T-cell (primary cell): Measurements from ENCODE around the gene UROC1. TPM values are rescaled to one million over a fixed set of nuclear protein-coding genes. Genes with fewer than 3 reads are reported as not detected.

Experiments
- ATAC-seq, 4 experiments: fragments of 200-7000 bp in 3 of 4; fragments of 150-1000 bp in 1 of 4; cut with Tn5 transposase; replicated peaks in 1 of 4; 1 replicate in 3 of 4; 2 replicates in 1 of 4; pipeline ENCODE4 v1.10.0; 2021; ENCODE audit warnings: moderate library complexity in 3 of 4, mild to moderate bottlenecking in 2 of 4, moderate number of reproducible peaks in 1 of 4
- CTCF ChIA-PET, 2 donors: fragments of 300-600 bp; sonication (Branson Sonifier 250); formaldehyde crosslinking; loops; one replicate each; lab custom pipeline; 2022; ENCODE audit warnings: antibody characterized with exemption in 2 of 2; lab: Charles Lee
- POLR2A ChIA-PET, 2 donors: fragments of 300-600 bp; sonication (Branson Sonifier 250); formaldehyde crosslinking; loops; one replicate each; lab custom pipeline; 2022; ENCODE audit warnings: antibody characterized with exemption in 2 of 2; lab: Charles Lee
- DNase-seq, 35 experiments: peaks; one replicate each; pipeline versions ENCODE4 v3.0.0 to v3.0.0-alpha.2; 2013 to 2023
- H3K27ac ChIP-seq: one replicate; pipeline ENCODE4 v1.5.1; 2013; ENCODE audit warnings: low read length
- H3K27me3 ChIP-seq, 2 experiments: replicated peaks in 1 of 2; 1 replicate in 1 of 2; 2 replicates in 1 of 2; pipeline versions ENCODE4 v1.6.1 to v1.7.0; 2013; ENCODE audit warnings: low read length in 1 of 2, mixed read lengths in 1 of 2; ENCODE audit not compliant: control insufficient read depth in 2 of 2, insufficient read depth in 2 of 2; ENCODE audit errors: extremely low read depth in 1 of 2
- H3K36me3 ChIP-seq, 2 donors: 1 replicate in 1 of 2; 2 replicates in 1 of 2; pipeline versions ENCODE4 v1.6.1 to v1.7.0; 2013; ENCODE audit warnings: low read length in 1 of 2; ENCODE audit not compliant: control insufficient read depth in 2 of 2, insufficient read depth in 1 of 2; ENCODE audit errors: extremely low read depth in 1 of 2
- H3K4me1 ChIP-seq, 2 experiments: 1 replicate in 1 of 2; 2 replicates in 1 of 2; pipeline versions ENCODE4 v1.6.1 to v1.7.0; 2013; ENCODE audit warnings: low read length in 2 of 2, mixed read lengths in 1 of 2; ENCODE audit not compliant: insufficient read depth in 2 of 2, control insufficient read depth in 1 of 2; ENCODE audit errors: extremely low read depth in 1 of 2
- H3K4me3 ChIP-seq, 2 donors: 1 replicate in 1 of 2; 2 replicates in 1 of 2; pipeline versions ENCODE4 v1.5.1 to v1.7.0; 2013; ENCODE audit warnings: mild to moderate bottlenecking in 2 of 2, low read length in 1 of 2, moderate library complexity in 1 of 2; ENCODE audit not compliant: control insufficient read depth in 1 of 2; ENCODE audit errors: extremely low read depth in 1 of 2
- H3K9me3 ChIP-seq: 2 replicates; pipeline ENCODE4 v1.7.0; 2013
- H3K27ac Mint-ChIP-seq, 2 donors: one replicate each; pipeline ENCODE4 v1.8.0; 2020 to 2021; ENCODE audit warnings: mild to moderate bottlenecking in 2 of 2, mixed read lengths in 2 of 2
- H3K27me3 Mint-ChIP-seq, 2 donors: one replicate each; pipeline ENCODE4 v1.8.0; 2021 to 2022; ENCODE audit warnings: mixed read lengths in 2 of 2
- H3K36me3 Mint-ChIP-seq: one replicate; pipeline ENCODE4 v1.8.0; 2021; ENCODE audit warnings: mixed read lengths
- H3K4me1 Mint-ChIP-seq, 3 donors: one replicate each; pipeline ENCODE4 v1.8.0; 2020 to 2022; ENCODE audit warnings: mixed read lengths in 3 of 3, mild to moderate bottlenecking in 1 of 3
- H3K4me3 Mint-ChIP-seq, 3 donors: one replicate each; pipeline ENCODE4 v1.8.0; 2020 to 2022; ENCODE audit warnings: mild to moderate bottlenecking in 3 of 3, mixed read lengths in 3 of 3, moderate library complexity in 3 of 3
- H3K9me3 Mint-ChIP-seq, 3 donors: one replicate each; pipeline ENCODE4 v1.8.0; 2020 to 2022; ENCODE audit warnings: mixed read lengths in 3 of 3
- WGBS: methylation state at CpG from one replicate; pipeline ENCODE4 v1.1.5; 2013; ENCODE audit warnings: missing lambda C conversion rate; ENCODE audit not compliant: insufficient coverage; 5-methylcytosine and 5-hydroxymethylcytosine counted together
- total RNA-seq, 35 experiments: library from RNA in 6 of 35; stranded (reverse) in 6 of 35; fragments of 120-200 nt in 1 of 35; gene quantifications; one replicate each; pipeline versions ENCODE4 v1.2.1 to v1.2.4 and lab custom pipeline; 2013 to 2026

Gene UROC1
- total RNA-seq, 5 donors from 2014 or later (not counting 1 experiment from before 2014, with no cell fraction given) = 0.09 TPM; not detected in 4

GRCh38 chr3:126474498-126475412 is 42.8 kb downstream of the UROC1 start:
- Histone ChIP-seq H3K4me1 (peaks cover 20 to 41% of the 10 kb centered on the region in 2 experiments), H3K36me3 (peaks cover 5 to 26% of the 10 kb centered on the region in 2 donors), H3K4me3 (peak overlapping the region; percentile 73 to 89), H3K27me3 (no peaks in the 10 kb centered on the region), H3K9me3 (no peaks in the 10 kb centered on the region), H3K27ac (peak overlapping the region; percentile 11)
- Mint-ChIP-seq H3K27ac (peak overlapping the region; percentile 61 to 74), H3K4me3 (peak overlapping the region; percentile 71 to 91 (median 87)), H3K4me1 (peaks cover 42 to 53% (median 49%) of the 10 kb centered on the region in 3 donors), H3K9me3 (no peaks in the 10 kb centered on the region), H3K36me3 (peaks cover 27% of the 10 kb centered on the region), H3K27me3 (no peaks in the 10 kb centered on the region)
- ChIA-PET POLR2A (interaction anchor here (0.6 kb wide), 3 partner anchors 49 to 558 kb away, joined by 3 to 4 read pairs (median 4); no protein-coding TSS in a partner anchor), CTCF (interaction anchor here in 1 of 2 donors (0.6 kb wide), 1 partner anchor 551 kb away, joined by 3 read pairs; no protein-coding TSS in a partner anchor)
- 8% methylated on average over 72 of the region's 72 CpGs for WGBS
- peak in 21 of 35 experiments; percentile 2 to 45 (median 20) for DNase-seq
- no peak for ATAC-seq

DNA sequence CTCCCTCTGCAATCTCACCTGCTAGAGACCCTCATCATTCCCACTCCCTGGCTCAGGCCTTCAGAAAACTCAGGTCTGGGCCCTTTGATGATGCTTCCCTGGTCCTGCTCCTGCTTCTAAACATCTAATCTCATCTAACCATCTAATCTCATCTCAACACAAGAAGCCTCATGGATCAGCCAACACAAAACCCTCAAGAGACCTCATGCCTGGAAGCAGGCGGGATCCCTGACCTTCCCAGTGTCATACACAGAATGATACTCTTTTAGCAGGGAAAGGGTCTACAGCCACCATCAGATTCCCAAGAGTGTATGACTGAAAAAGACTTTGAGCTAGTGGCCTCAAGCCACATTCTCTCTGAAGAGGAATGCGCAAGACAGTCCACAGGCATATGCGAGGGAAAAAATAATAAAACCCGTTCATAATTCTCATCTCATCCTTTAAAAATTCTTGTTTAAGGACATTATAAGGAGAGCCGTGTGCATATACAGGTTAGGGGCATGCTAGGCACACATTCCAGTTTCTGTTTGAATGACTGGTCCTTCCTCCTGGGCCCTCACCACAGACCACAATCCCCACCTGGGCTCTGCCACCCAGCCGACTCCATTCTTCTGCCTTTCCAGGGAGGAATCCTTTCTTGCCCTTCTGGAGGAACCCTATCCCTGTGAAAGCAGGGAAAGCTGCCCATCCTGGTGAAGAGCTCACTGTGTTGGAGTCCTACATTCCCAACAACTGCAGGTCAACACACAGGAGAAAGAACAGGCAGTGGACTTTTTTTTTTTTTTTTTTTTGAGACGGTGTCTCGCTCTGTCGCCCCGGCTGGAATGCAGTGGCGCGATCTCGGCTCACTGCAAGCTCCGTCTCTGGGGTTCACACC is 44.0 kb downstream of the UROC1 start:
- H3K27me3 Mint-ChIP-seq = no peaks in the 10 kb centered on the region
- no CpG with 5 or more reads among the region's 14 CpGs for WGBS
- H3K9me3 ChIP-seq = no peaks in the 10 kb centered on the region
- peaks cover 6 to 38% of the 10 kb centered on the region in 2 donors for H3K36me3 ChIP-seq
- H3K4me3 Mint-ChIP-seq = peak overlapping the region; percentile 71 to 91 (median 87)
- peak overlapping the region in 1 of 2 donors; percentile 32 for H3K4me3 ChIP-seq
- ChIA-PET POLR2A (interaction anchor here in 1 of 2 donors (0.6 kb wide), 1 partner anchor 557 kb away, joined by 4 read pairs; no protein-coding TSS in a partner anchor), CTCF (interaction anchor here in 1 of 2 donors (0.6 kb wide), 1 partner anchor 550 kb away, joined by 3 read pairs; no protein-coding TSS in a partner anchor)
- no peaks in the 10 kb centered on the region for H3K27me3 ChIP-seq
- H3K9me3 Mint-ChIP-seq = no peaks in the 10 kb centered on the region
- H3K27ac Mint-ChIP-seq = peak overlapping the region; percentile 26 to 55
- no peak for DNase-seq
- peaks cover 54 to 64% (median 60%) of the 10 kb centered on the region in 3 donors for H3K4me1 Mint-ChIP-seq
- peaks cover 40% of the 10 kb centered on the region for H3K36me3 Mint-ChIP-seq
- no peak overlapping the region for H3K27ac ChIP-seq
- peaks cover 20 to 47% of the 10 kb centered on the region in 2 experiments for H3K4me1 ChIP-seq
- no peak for ATAC-seq

GRCh38 chr3:126472277-126473006 is 45.1 kb downstream of the UROC1 start:
- peaks cover 61 to 70% (median 68%) of the 10 kb centered on the region in 3 donors for H3K4me1 Mint-ChIP-seq
- peaks cover 47% of the 10 kb centered on the region for H3K36me3 Mint-ChIP-seq
- POLR2A ChIA-PET = interaction anchor here in 1 of 2 donors (0.7 kb wide), 1 partner anchor 538 kb away, joined by 8 read pairs; no protein-coding TSS in a partner anchor
- Histone ChIP-seq H3K27me3 (no peaks in the 10 kb centered on the region), H3K4me3 (no peak overlapping the region), H3K36me3 (peaks cover 11 to 49% of the 10 kb centered on the region in 2 donors), H3K9me3 (no peaks in the 10 kb centered on the region), H3K27ac (no peak overlapping the region), H3K4me1 (peaks cover 20 to 48% of the 10 kb centered on the region in 2 experiments)
- peak overlapping the region; percentile 71 to 91 (median 87) for H3K4me3 Mint-ChIP-seq
- H3K27me3 Mint-ChIP-seq = no peaks in the 10 kb centered on the region
- H3K9me3 Mint-ChIP-seq = no peaks in the 10 kb centered on the region
- WGBS = 94% methylated on average over 3 of the region's 8 CpGs
- ATAC-seq = no peak
- peak overlapping the region; percentile 26 to 53 for H3K27ac Mint-ChIP-seq
- peak in 4 of 35 experiments; percentile 10 to 47 (median 18) for DNase-seq
- CTCF ChIA-PET = no interaction called here

GRCh38 chr3:126469479-126469878 is 48.1 kb downstream of the UROC1 start:
- ATAC-seq = no peak
- H3K4me3 Mint-ChIP-seq = no peak overlapping the region

GRCh38 chr3:126468028-126468891 is 49.3 kb downstream of the UROC1 start:
- H3K36me3 Mint-ChIP-seq = peaks cover 63% of the 10 kb centered on the region
- no peak overlapping the region for H3K4me3 Mint-ChIP-seq
- DNase-seq (no peak), ATAC-seq (no peak)
- Histone ChIP-seq H3K27me3 (no peaks in the 10 kb centered on the region), H3K9me3 (no peaks in the 10 kb centered on the region), H3K4me1 (peaks cover 12 to 26% of the 10 kb centered on the region in 2 experiments), H3K36me3 (peaks cover 21 to 89% of the 10 kb centered on the region in 2 donors), H3K27ac (no peak overlapping the region), H3K4me3 (no peak overlapping the region)
- no peaks in the 10 kb centered on the region for H3K27me3 Mint-ChIP-seq
- ChIA-PET CTCF (interaction anchor here in 1 of 2 donors (0.6 kb wide), 1 partner anchor 1079 kb away, joined by 3 read pairs; no protein-coding TSS in a partner anchor), POLR2A (no interaction called here)
- peaks cover 39 to 66% (median 58%) of the 10 kb centered on the region in 3 donors for H3K4me1 Mint-ChIP-seq
- H3K9me3 Mint-ChIP-seq = no peaks in the 10 kb centered on the region
- H3K27ac Mint-ChIP-seq = no peak overlapping the region
- 84% methylated on average over 11 of the region's 13 CpGs for WGBS

More at GRCh38 chr3:126469479-126469878, 48.1 kb downstream of the UROC1 start:
- 100% methylated on average over 7 of the region's 11 CpGs for WGBS
- Mint-ChIP-seq H3K36me3 (peaks cover 67% of the 10 kb centered on the region), H3K4me1 (peaks cover 46 to 76% (median 68%) of the 10 kb centered on the region in 3 donors), H3K27ac (no peak overlapping the region), H3K9me3 (no peaks in the 10 kb centered on the region), H3K27me3 (no peaks in the 10 kb centered on the region)
- H3K4me3 ChIP-seq = no peak overlapping the region
- no peak overlapping the region for H3K27ac ChIP-seq
- no peaks in the 10 kb centered on the region for H3K27me3 ChIP-seq
- H3K36me3 ChIP-seq = peaks cover 18 to 78% of the 10 kb centered on the region in 2 donors
- peaks cover 20 to 38% of the 10 kb centered on the region in 2 experiments for H3K4me1 ChIP-seq
- ChIA-PET POLR2A (no interaction called here), CTCF (no interaction called here)
- H3K9me3 ChIP-seq = no peaks in the 10 kb centered on the region
- DNase-seq = no peak
